ENCODE results near the gene LAIR1.

LAIR1 gene

DNA sequence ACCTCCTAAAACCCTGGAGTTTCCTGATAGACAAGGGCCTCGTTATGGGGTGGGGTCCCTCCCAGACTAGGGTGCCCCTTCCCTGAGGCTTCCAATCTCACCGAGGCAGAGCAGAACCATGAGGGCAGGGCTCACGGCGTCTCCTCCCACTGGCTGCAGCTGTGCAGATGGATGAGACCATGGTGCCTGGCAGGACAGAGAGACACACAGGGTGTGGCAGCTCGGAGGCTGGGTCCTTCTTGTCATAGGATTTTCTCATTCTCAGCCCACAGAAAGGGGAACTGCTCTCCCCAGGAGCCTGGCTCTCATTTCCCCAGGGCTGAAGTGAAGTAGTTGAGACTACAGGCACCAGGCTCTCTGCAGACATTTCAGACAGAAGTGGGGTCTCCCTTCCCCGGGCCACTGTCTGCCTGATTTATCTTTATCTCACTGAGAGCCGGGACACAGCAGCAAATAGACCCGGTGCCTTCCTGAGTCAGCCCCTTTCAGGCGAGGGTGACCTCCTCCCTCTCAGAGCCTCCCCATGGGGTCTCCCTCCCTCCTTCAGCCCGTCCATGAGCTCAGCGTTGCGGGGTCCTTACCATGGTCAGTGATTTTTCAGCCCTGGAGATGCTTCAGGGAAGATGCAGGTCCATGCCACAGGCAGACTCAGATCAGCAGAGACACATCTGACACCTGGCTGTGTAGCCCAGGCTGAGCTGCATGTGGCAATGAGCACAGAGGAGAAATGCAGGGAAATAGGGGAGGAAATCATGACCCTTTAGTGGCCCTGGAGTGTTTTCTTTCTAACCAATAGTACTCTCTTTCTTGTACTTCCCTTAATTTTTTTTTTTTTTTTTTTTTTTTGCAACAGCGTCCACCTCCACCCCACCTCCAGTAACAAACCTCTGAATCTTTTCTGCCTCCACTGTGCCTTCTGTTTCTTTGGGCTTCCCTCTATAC, 52.0 kb downstream of the LAIR1 start, which contains the start of gene LILRA5:
Gene LILRA5, minus strand, starts transcription at position 731 of the 942 bp plus-strand sequence. Its CDS starts 147 bp downstream, at position 584.
- no peak within 1 kb of the TSS for H3K4me3 ChIP-seq (ENCODE audit: low read depth, low read length)
- TF ChIP-seq, protein P1, sequence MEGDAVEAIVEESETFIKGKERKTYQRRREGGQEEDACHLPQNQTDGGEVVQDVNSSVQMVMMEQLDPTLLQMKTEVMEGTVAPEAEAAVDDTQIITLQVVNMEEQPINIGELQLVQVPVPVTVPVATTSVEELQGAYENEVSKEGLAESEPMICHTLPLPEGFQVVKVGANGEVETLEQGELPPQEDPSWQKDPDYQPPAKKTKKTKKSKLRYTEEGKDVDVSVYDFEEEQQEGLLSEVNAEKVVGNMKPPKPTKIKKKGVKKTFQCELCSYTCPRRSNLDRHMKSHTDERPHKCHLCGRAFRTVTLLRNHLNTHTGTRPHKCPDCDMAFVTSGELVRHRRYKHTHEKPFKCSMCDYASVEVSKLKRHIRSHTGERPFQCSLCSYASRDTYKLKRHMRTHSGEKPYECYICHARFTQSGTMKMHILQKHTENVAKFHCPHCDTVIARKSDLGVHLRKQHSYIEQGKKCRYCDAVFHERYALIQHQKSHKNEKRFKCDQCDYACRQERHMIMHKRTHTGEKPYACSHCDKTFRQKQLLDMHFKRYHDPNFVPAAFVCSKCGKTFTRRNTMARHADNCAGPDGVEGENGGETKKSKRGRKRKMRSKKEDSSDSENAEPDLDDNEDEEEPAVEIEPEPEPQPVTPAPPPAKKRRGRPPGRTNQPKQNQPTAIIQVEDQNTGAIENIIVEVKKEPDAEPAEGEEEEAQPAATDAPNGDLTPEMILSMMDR (IDR thresholded peaks at IDR 0.05; ENCODE audit: low read depth, low read length), result no peak

DNA sequence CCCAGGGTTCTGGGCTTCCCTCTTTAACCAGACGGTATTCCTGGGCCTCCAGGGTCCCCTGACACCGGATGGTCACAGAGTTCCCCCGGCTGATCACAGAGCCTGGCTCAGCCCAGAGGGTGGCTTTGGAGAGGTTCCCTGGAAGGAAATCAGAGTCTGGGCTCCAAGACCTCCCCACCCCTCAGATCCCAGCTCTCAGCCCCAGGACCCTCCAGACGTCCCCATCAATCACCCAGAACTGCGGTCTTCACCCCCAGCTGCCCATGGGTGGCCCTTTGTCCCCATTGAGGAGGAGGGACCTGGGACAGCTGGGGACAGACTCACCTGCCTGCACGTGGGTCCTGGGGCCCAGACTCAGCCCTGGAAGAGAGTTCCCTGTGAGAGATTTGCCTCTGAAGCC, 52.7 kb downstream of the LAIR1 start:
- TF ChIP-seq, protein P1 (IDR thresholded peaks at IDR 0.05; ENCODE audit: low read depth, low read length), result no peak
- H3K4me3 ChIP-seq (ENCODE audit: low read depth, low read length), result no peak overlapping the region

DNA sequence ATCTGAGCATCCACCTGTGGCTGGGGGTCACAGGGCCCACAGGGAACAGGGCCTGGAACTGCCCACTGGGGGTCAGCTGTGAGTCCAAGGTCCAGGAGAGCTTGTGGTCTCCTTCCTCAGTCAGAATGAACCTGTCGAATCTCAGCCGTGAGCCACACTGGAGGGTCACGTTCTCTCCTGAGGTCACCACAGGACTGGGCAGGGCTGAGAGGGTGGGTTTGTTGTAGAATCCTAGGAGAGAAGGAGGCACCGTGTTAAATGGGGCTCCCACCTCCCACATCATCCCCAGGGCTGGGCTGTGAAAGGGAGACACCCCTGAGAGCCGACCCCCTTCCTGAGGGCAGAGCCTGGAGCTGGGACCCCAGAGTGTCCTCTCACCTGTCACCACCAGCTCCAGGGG, 53.2 kb downstream of the LAIR1 start:
- H3K4me3 ChIP-seq (ENCODE audit: low read depth, low read length), result no peak overlapping the region
- TF ChIP-seq, protein P1 (IDR thresholded peaks at IDR 0.05; ENCODE audit: low read depth, low read length), result no peak

DNA sequence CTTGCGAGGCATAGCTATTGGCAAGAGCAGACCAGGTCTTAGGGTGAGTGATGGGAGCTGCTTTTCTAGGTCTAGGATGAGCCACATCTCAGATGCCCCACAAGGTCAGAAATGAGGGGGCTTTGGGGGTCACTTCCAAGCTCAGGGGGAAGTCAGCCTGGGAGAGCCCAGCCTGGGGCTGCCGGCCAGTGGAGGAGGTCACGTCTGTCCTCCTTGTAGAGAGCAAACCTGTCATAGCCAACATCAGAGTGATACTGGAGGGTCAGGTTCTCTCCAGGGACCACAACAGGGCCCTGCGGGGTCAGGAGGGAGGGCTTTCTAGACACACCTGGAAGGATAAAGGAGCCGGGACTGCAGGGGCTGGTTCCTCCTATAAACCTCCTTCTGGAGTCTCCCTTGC, 54.2 kb downstream of the LAIR1 start:
- TF ChIP-seq, protein P1 (IDR thresholded peaks at IDR 0.05; ENCODE audit: low read depth, low read length), result no peak
- no peak overlapping the region for H3K4me3 ChIP-seq (ENCODE audit: low read depth, low read length)

DNA sequence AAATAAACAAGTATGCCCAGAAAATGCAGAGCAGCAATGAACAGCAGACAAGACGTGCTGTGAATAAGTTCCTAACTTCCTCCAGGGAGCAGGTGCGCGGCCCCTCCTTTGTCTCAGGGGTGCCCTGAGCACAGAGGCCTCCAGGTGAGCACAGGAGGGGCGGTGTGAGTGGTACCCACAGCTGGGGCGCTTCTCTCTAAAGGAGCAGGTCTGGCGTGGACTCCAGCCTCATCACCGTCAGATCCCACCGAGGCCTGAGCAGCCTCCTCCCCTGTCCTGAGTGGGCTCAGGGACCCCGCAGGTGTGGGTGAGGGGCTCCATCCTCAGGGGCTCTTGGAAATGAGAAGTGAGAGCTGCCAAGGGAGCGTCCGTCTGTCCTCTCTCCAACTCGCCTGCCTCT, 54.9 kb downstream of the LAIR1 start:
- TF ChIP-seq, protein P1 (IDR thresholded peaks at IDR 0.05; ENCODE audit: low read depth, low read length), result no peak

DNA sequence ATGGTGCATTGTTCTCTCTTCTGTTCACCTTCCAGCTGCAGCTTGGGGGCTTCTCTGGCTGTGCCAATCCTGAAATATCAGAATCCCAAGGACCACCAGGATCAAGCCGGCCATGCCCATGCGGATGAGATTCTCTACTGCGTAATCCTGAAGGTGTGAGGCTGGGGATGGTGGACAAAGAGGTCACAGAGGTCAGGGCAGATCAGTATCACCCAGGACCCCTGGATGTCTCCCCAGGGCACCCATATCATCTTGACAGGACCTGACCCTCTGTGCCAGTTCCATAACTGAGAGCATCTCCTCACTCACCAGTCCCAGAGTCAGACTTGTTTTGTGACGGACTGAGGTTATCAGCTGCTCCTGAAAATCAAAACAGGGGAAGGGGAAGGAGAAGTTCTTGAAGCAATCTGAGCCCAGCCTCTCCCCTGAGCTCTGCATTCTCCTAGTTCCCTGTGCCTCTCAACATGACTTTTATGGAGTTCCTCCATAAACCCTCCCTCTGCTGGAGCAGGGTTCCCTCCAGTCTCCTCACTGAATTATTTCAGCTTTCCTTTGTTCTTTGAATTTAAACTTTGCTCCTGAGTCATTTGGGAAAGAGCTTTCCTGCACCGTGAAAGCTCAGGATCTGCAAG, 57.2 kb downstream of the LAIR1 start:
- TF ChIP-seq, protein P1 (IDR thresholded peaks at IDR 0.05; ENCODE audit: low read depth, low read length), result no peak
- no peak overlapping the region for H3K4me3 ChIP-seq (ENCODE audit: low read depth, low read length)

More for the DNA sequence above, 54.9 kb downstream of the LAIR1 start:
- no peak overlapping the region for H3K4me3 ChIP-seq (ENCODE audit: low read depth, low read length)

DNA sequence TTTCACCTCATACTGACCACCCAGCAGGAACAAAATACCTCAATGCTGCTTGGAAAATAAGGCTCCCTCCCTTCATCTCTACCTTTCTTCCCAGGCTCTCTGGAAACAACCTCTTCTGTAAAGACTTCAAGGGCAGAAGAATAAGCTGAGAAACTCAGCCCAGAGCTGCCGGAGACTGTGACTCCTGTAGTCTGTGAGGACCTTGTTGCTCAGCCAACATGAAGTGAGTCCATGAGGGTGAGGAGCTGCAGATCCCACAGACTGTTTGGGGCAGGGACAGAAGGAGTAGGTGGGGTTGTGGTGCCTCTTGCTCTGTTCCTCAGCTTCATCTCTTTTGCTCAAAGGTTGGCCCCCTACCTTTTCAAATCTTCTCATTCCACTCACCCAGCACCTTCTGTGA, 59.6 kb downstream of the LAIR1 start:
- TF ChIP-seq, protein P1 (IDR thresholded peaks at IDR 0.05; ENCODE audit: low read depth, low read length), result no peak
- no peak overlapping the region for H3K4me3 ChIP-seq (ENCODE audit: low read depth, low read length)
